ENCODE data around the gene ZNF43. TPM values are rescaled to one million over a fixed set of nuclear protein-coding genes. Genes with fewer than 3 reads are reported as not detected.
A peak's percentile ranks its signal among the peaks of the same experiment; 100 is the strongest.

ZNF43 gene
- total and polyA plus RNA-seq, 2 of the 13 experiments (the other 11 are each of a cell fraction or from before 2014, with no cell fraction given), result 2.9 to 8.5 TPM

- TF ChIP-seq ZHX1 (CRISPR knock-in tag; IDR thresholded peaks at IDR 0.05; ENCODE audit: low read depth), result no peak
- TF ChIP-seq TFAP4 (IDR thresholded peaks at IDR 0.05; ENCODE audit: borderline replicate concordance, low read depth), result 0 out of 2 replicates have a peak, but pooled peaks have one; percentile 37
- TF ChIP-seq NCOA2 (CRISPR knock-in tag; IDR thresholded peaks at IDR 0.05), result no peak
- TF ChIP-seq ZNF549 (CRISPR knock-in tag; IDR thresholded peaks at IDR 0.05), result no peak
- no peak for TF ChIP-seq ZBTB44 (CRISPR knock-in tag; IDR thresholded peaks at IDR 0.05)
- no peak for TF ChIP-seq BHLHE40 (IDR thresholded peaks at IDR 0.05; ENCODE audit: low read length)
- TF ChIP-seq TSC22D2 (CRISPR knock-in tag; IDR thresholded peaks at IDR 0.05; ENCODE audit: borderline replicate concordance), result no peak
- no peak for TF ChIP-seq ZBTB39 (CRISPR knock-in tag; IDR thresholded peaks at IDR 0.05)
- 0 out of 2 replicates have a peak, but pooled peaks have one; percentile 65 for TF ChIP-seq ZNF224 (CRISPR knock-in tag; IDR thresholded peaks at IDR 0.05)
- no peak for TF ChIP-seq ZNF674 (CRISPR knock-in tag; IDR thresholded peaks at IDR 0.05; ENCODE audit: low read depth)
- no peak for TF ChIP-seq ETV6 (CRISPR knock-in tag; conservative IDR thresholded peaks at IDR 0.05)
- TF ChIP-seq NR1H2 (CRISPR knock-in tag; IDR thresholded peaks at IDR 0.05; ENCODE audit: borderline replicate concordance, low read depth), result no peak
- TF ChIP-seq ZBTB20 (CRISPR knock-in tag; IDR thresholded peaks at IDR 0.05; ENCODE audit: borderline replicate concordance, low read depth), result no peak
- no peak for TF ChIP-seq TRIM22 (IDR thresholded peaks at IDR 0.05)
- TF ChIP-seq NR2F2 (IDR thresholded peaks at IDR 0.05; ENCODE audit: borderline replicate concordance, low read depth), result no peak
- TF ChIP-seq HDAC1 (CRISPR knock-in tag; IDR thresholded peaks at IDR 0.05), result peak; percentile 90; the same call in 1 of the 2 replicates
- TF ChIP-seq EZH2 (conservative IDR thresholded peaks at IDR 0.05; ENCODE audit: low read depth, low read length), result no peak
- TF ChIP-seq ZNF329 (CRISPR knock-in tag; IDR thresholded peaks at IDR 0.05; ENCODE audit: low read depth), result no peak
- TF ChIP-seq ETV5 (CRISPR knock-in tag; IDR thresholded peaks at IDR 0.05; ENCODE audit: borderline replicate concordance), result no peak
- TF ChIP-seq ZNF749 (CRISPR knock-in tag; IDR thresholded peaks at IDR 0.05; ENCODE audit: borderline replicate concordance), result no peak
- TF ChIP-seq POLR2G (IDR thresholded peaks at IDR 0.05; ENCODE audit: low read depth, low read length), result peak; percentile 84
- TF ChIP-seq ZSCAN31 (CRISPR knock-in tag; IDR thresholded peaks at IDR 0.05; ENCODE audit: low read depth), result no peak
These were observed 68.7 kb downstream of the ZNF43 start, which contains the start of gene ZNF100 (continued) for GRCh38 chr19:21767065-21767800.
